DMS79 treated with DMSO at 0.1 percent for 48 hours (cell line): Measurements from ENCODE around the gene LCLAT1.

ENCODE experiments used
- DNase-seq: peaks from one replicate; lab custom pipeline; 2025; lab: John Stamatoyannopoulos, UW

Gene LCLAT1

DNA sequence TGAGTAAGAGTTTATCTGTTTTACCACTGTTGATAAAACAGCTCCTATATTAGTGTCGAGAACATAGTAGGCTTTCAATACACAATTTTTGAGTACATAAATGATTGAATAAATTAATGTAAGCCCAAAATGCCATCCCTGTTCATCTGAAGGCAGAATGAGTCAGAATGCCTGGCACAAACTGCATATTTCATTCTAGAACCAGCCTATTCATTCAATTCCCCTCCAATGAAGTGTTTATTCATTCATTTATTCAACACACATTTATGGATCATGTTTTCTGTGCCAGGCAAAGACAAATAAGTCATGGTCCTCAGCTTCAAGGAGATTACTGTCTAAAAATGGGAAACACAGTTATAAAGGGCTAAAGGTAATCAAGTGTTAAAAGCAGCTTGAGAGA is 22.8 kb upstream of the LCLAT1 start:
- no peak for DNase-seq

DNA sequence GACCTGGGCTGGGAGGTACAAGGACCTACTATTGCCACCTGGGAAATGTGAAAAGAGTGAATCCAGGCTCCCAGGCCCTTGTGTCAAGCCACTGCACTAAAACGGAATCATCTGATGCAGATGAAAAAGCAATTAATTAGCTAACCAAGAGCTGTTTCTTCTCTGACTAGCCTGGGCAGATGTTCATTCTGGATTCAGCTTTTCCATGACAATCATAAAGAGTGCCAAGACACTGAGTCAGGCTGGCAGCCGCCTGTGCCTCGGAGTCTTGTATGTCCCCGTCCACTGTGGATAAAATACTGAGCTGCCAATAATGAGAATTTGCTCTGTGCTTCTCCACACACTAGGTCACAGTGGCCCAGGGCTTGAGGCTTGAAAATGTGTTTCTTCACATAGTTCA is 21.7 kb upstream of the LCLAT1 start:
- DNase-seq, result no peak

DNA sequence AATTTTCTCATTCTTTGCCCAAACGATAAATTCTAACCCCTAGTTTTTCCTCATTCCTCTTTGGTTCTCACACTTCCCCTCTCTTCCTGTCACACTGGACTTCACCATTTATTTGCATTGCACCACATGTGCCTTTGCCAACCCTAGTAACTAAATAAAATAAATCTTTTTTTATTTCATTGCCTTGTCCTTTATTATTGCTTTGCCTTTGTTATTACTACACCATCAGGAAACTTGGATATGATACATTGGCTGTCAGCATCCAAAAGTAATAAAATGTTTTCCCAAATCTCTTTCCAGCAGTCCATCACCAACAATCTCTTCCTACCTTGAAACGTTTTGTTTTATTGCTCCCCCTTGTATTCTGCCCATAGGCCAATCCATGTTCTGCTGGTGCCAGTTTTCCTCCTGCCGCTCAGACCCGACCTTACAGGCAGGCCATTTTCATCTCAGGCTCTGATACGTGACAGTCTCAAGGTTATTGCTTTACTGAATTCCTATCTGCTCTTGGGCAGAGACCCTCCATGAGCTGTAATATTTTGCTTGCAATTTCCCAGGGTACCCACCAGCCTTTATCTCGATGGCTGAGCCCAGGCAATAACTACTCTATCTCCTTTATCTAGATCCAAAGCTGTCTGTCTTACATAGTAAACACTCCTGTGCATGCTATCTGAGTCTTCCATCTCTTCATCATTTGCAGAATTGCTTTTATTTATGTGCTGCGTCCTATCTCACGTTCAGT is 19.3 kb upstream of the LCLAT1 start:
- DNase-seq, result no peak

DNA sequence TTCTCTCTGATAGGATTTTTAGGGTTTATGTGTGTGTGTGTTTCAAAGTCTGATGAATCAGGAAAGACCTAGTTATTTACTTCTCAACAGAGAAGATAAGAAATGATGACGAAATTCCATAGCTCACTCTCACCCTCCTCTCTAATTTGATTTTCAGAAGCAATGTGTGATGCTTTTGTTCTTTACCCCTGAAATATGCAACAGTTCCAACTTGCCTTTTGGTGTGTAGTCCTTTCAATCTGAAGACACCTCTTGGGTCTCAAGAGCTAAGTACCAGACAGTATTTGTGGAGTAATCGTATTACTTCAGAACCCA is 18.7 kb upstream of the LCLAT1 start:
- DNase-seq, result no peak

DNA sequence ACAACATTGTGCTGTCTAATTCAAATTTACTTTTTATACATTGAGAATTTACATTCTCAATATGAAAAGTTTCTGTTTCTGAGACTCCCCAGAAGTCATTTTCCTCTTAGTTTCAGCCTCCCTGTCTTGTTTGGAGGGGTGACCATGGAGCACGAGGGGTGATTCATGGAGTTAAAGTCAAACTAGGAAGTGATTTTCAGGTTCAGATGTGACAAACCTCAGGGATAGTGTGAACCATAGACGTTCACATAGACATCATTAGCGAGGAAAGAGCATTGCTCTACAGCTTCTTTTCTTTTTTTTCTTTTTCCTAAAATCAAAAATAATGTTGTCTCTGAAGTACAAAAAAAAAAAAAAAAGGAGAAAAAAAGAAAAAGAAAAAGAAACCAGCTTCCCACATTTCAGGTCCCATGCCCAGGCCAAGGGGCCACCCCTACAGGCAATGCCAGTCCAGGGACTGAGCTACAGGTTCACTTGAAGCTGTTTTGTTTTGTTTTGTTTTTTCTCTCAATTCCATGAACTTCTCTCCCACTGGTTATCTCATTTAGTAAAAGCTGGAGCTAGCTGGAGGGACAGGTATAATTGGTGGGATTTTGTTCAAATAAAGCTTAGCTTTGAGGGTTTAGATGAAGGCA is 18.1 kb upstream of the LCLAT1 start:
- DNase-seq, result no peak

DNA sequence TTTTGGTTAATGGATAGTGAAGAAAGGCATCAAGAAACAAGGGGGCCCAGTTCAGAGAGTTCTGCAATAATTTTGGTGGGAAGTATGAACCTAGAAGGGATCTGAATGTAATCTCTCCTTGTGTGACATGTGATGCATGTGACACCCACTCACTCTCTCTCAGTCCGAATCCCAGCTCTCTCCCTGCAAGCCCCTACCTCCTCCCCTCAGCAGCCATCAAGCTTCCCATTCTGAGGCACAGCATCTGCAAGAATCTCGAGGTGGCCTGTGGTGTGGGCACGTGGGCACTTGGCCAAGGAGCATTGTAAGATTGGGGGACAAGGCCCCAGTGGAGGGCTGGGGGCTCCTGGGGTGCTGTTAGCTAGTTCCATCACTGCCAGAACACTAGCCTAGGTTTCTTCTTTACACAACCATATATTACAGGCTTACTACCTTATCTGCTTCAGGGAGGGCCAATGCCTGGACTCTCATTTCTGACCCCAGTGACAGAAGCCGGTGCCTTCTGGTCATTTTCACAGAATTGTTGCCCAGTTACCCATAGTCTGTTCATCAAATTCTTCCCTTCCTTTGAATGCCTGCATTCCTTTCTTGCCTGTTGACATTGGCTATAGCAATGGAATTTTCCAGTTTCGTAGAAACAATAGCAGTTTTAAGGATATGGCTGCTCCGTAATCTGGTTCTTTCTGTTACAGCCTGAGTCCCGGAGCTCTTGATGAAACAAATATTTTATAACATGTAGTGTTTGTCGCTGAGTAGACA is 13.3 kb upstream of the LCLAT1 start:
- no peak for DNase-seq

DNA sequence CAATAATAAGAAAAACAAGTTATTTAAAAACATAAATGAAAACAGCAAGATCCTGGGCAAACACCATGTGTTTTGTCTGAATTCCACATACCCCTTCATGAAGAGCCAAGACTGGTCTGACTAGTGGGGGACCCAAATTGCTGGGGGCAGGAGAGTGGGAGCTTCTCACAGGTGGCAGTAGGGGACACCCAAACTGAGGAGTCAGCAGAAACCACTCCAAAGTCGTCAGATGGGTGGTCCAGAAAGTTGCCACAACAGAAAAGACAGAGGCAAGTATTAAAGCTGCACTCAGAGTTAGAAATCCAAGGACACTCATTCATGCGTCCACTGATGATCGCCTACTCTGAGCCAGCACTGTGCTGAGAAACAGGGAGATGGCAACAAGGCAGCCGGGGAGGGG is 12.3 kb upstream of the LCLAT1 start:
- DNase-seq, result no peak

DNA sequence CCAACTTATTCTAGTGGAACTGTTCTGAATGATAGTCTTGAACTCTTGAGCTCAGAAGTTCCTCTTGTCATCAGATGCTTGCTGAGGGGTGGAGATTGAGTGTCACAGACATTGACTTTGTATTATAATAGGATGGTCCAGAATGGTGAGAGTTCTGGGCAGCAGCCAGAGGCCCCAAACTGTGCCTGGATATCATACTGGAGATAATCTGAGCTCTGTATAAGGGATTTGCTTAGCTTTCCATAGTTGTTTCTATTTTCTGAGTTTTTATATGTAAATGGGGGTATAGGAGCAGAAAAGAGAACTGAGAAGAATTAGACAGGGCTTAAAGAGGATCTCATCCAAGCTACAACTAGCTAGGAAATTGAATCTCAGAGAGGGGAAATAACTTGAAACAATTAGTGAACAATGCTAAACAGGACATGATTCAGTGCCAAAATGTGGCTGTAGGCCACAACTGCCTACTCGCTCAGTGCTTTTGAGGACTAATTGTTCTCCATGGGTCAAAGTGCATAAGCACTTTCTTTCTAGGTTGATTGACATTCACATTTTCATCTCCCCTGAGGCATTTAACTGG is 10.1 kb upstream of the LCLAT1 start:
- DNase-seq, result no peak

DNA sequence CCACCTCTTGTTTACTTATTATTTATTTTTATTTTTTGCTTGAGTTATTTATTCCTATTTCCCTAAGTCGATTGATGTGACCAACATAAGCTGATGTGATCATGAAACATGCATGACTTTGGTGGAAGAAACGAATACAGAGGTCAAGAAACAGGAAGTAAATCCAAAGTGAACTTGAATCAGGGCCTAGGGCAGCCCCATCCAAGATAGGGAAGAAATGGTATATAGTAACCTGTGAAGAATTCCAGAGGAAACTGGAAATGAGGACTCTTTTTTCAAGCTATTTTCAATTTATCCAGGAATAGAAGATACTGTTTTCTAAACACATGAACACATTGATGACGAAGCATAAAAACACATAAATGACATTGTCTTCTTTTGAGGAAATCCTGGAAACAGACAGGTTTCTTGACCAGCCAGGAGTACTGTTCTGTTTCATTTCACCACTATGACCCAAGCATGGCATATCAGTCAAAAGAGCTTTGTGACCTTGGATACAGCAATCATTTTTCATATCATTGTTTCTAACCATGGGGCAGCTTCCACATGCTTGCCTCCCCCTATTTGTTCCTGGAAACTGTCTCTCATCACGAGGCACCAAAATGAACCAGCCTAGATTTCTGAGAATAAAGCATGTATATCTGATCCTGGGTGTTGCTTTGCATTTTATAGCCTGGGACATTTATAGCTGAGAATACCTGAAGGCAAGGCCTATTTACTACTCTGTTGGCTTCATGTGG is 9.1 kb upstream of the LCLAT1 start:
- DNase-seq, result no peak

DNA sequence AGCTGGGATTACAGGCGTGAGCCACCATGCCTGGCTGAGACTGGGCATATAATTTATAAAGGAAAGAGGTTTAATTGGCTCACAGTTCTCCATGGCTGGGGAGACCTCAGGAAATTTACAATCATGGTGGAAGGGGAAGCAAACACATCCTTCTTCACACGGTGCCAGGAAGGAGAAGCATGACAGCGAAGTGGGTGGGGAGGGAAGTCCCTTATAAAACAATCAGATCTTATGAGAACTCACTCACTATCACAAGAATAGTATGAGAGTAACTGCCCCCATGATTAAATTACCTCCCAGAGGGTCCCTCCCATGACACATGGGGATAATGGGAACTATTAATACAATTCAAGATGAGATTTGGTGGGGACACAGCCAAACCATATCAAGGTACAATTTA is 7.8 kb upstream of the LCLAT1 start:
- no peak for DNase-seq

DNA sequence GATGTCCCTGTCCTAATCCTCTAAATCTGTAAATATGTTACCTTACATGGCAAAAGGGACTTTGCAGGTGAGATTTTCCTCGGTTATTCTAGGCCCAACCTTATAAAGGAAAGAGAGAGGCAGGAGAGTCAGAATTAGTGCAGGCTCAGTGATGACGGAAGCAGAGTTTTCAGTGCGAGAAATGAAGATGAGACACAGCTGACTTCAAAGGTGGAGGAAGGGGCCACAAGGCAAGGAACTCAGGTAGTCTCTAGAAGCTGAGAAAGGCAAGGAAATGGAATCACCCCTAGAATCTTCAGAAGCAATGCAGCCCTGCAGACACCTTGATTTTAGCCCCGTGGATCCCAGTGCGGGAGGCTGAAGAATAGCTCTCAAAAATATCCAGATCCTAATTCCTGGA is 7.2 kb upstream of the LCLAT1 start:
- DNase-seq, result no peak

DNA sequence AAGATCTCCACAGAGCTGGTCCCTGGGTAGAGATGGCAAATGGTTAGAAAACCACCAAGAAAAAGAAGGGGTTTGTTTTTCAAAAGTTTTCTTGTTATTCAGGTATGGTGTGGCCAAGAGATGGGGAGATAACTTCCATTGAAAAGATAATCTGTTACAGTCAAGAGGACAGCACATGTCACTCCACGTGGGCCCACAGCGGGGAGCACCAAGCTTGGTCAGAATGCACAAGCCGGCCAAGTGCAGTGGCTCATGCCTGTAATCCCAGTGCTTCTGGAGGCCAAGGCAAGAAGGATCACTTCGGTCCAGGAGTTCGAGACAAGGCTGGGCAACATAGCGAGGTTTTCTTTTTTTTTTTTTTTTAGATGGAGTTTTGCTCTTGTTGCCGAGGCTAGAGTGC is 6.0 kb upstream of the LCLAT1 start:
- DNase-seq, result no peak

DNA sequence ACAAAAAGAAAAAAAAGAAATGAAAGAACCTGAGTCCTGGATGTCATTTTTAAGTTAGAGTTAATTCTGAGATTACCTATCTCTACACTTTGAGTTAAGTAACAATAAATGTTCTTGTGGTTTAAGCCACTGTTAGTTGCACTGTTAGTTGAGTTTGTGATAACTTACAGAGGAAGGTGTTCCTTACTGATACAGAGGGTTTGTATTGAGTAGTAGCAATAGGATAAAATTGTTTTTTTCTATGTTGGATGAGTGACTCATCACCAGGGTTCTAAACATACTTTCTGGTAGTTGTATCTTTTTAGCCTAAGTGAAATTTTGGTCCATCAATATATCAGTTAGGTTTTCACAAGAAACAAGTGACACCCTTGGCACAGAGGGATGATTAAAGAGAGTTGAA is 4.0 kb upstream of the LCLAT1 start:
- DNase-seq, result no peak

DNA sequence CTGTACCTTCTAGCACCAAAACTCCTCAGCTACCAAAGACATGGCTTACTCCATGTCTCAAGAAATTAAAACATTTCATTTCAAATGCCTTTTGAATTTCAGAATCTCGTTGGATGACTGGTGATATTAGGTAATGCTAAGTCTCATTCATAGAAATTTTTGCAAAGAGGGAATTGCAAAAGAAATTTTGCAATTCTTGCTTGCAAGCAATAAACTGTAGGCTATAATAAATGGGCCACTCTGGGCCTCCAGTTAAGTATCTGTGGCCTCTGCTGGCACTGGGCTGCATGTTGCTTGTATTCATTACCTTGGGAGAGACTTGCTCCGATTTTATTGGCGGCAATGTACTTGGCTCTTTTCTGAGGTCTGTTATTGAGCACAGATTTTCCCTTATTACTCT is 2.8 kb upstream of the LCLAT1 start:
- no peak for DNase-seq

DNA sequence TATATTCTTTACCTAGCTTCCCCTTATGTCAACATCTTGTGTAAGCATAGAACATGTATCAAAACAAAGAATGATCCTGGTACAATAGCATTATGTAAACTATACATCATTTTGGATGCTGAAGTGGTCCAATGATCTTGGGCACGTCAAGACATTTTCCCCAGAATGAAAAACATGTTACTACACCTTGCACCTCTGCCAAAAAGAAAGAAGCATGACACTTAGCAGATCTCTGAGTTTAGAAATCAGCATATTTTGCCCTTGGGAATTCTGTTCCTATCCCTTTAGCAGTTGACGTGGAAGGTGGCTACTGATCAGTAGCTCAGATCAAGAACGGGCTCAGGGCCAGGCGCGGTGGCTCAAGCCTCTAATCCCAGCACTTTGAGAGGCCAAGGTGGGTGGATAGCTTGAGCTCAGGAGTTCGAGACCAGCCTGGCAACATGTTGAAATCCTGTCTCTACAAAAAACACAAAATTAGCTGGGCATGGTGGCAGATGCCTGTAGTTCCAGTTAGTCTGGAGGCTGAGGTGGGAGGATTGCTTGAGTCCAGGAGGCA is 1.7 kb upstream of the LCLAT1 start:
- peak; percentile 22 for DNase-seq

DNA sequence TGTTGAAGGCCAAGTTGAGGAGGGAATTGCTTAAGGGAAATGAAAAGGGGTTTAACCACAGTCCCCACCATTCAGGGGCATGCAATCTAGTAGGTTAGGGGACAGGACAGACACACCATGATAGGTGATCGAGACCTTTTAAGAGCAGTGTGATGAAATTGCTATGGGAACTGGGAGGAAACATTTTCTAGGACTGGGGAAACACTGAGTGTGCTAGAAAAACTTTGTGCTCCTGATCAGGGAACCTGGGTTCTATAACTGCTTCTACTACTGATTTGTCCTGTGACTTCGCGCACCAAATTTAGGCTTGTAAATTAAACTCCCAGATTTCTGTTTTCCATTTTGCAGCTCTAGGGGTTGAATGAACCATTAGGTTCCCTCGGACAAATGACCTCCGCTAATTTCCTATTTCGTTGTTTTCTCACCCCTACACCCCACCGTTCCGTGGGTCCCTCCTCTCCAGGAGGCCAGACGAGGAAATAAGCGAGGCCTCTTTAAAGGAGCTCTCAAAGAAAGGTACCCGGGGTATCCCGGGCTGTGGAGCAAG is 371 bp upstream of the LCLAT1 start:
- no peak for DNase-seq

DNA sequence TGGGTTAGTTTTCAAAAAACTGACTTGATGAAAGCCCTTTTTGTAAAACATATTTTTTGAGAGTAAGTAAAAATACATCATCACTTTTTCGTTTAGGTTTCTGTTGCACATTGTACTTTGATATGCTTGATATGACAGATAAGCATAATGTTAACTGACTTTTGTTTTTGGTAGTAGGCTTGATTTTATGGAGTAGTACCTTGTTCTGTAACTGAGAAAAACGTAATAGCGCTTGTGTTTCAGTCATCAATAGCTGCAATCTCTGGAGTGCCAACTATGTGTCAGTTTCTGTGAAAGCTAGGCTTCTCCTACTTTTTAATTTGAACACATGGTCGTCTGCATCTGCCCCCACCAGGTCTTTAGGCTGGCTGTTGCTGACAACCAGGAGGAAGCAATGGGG is 1.3 kb downstream of the LCLAT1 start:
- no peak for DNase-seq

DNA sequence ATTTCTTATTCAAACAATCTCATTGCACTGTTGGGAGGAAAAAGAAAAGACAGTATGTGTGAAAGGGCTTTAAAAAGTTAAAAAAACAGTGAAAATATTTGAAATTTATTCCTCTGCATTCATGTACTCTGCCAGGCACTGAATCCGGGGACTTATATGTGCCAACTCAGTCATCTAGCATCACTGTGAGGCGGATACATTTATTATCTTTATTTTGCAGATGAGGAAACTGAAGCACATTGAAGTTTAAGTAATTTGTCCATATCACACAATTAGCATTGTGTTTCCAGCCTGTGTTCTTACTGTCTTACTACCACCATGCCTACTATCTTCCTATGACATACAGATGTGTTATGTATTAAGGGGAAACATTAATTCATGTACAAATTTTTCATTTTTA is 1.8 kb downstream of the LCLAT1 start:
- no peak for DNase-seq

DNA sequence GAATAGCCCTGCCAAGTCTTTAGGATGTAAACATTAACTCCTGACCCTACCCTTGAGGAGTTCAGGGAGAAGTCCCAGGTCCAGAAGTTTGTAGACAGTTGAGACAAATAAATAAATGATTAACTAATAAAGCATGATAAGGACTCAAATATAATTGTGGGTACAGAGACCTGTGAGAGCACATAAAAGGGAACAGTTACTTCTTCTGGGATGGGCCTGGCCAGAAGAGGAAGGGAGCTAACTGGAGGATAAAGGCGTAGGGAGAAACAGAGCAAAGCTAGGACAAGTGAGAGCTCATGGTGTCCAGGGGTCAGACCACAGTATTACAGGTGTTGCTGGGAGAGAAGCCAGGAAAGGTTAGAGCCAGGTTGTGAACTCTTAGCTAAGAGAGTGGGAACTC is 3.0 kb downstream of the LCLAT1 start:
- DNase-seq, result no peak

DNA sequence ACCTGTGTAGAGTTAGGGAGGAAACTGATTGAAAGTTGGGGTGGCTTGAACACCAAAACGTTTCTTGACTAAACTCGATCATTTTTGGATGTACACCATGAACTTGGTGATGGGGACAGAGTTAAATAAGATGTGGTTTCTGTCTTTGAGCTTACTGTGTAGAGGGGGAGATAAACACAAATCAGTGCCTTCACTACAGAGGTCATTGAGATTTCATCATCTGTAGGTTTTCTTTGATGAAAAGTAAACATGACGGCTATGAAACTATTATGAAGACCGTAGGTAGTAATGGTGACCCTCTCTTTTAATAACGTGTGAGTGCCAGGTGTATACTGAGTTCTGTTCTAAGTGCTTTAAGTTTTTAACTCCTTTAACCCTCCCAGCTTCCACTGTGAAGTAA is 6.5 kb downstream of the LCLAT1 start:
- no peak for DNase-seq

DNA sequence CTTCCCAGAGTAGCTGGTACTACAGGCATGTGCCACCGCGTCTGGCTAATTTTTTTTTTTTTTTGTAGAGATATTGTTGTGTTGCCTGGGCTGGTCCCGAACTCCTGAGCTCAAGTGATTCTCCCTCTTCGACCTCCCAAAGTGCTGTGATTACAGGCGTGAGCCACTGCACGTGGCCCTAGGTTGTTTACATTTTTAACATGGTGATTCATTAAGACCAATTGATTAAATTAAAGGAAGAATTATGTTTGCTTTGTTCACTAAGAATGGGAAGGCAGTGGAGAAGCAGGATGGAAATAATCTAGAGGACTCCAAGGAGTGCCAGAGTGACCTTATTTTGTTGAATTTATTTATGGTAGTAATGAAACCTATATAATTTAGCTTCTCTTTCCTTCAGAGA is 7.5 kb downstream of the LCLAT1 start:
- no peak for DNase-seq
